ENCODE results near the gene ZC2HC1C.
A peak's percentile ranks its signal among the peaks of the same experiment; 100 is the strongest.

Gene ZC2HC1C

DNA sequence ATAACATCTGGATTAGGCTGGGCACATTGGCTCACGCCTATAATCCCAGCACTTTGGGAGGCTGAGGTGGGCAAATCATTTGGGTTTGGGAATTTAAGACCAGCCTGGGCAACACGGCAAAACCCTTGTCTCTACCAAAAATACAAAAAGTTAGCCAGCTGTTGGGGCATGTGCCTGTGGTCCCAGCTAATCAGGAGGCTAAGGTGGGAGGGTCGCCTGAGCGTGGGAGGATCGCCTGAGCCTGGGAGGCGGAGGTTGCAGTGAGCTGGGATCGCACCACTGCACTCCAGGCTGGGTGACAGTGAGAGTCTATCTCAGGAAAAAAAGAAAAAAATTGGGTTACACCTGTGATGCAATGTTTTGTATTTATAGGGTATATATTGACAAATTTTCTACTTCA, 52.1 kb downstream of the ZC2HC1C start:
- H3K4me3 ChIP-seq (ENCODE audit: insufficient read depth, low read length, poor library complexity, severe bottlenecking), result no peak overlapping the region
- H3K27me3 ChIP-seq (ENCODE audit: low read length), result no peaks in the 10 kb centered on the region
- H3K36me3 ChIP-seq (ENCODE audit: low read length), result peaks cover 17% of the 10 kb centered on the region; the same call in 1 of the 2 replicates
- H3F3A ChIP-seq (ENCODE audit: insufficient read depth), result peaks cover 8% of the 10 kb centered on the region
- no peaks in the 10 kb centered on the region for H3K9me3 ChIP-seq (ENCODE audit: insufficient read depth, low read length)
- H3K27ac ChIP-seq (ENCODE audit: low read depth, low read length), result no peak overlapping the region
- TF ChIP-seq EZH2phosphoT487 (conservative IDR thresholded peaks at IDR 0.05; ENCODE audit: low read length), result no peak
- H4K20me1 ChIP-seq (ENCODE audit: low read depth, low read length), result no peaks in the 10 kb centered on the region
- H2AFZ ChIP-seq (ENCODE audit: low read depth, low read length, severe bottlenecking), result no peak overlapping the region
- no peak overlapping the region for H3K4me2 ChIP-seq (ENCODE audit: low read depth, low read length, poor library complexity, severe bottlenecking)
- peaks cover 11% of the 10 kb centered on the region for H3K79me2 ChIP-seq (ENCODE audit: insufficient read depth, low read length)
- H3K9me2 ChIP-seq (replicated peaks; ENCODE audit: insufficient read depth, low read length), result no peaks in the 10 kb centered on the region
- no peak overlapping the region for H3K9ac ChIP-seq (ENCODE audit: low read length)

- no peak for TF ChIP-seq EZH2phosphoT487 (conservative IDR thresholded peaks at IDR 0.05; ENCODE audit: low read length)
- TF ChIP-seq, protein P1, sequence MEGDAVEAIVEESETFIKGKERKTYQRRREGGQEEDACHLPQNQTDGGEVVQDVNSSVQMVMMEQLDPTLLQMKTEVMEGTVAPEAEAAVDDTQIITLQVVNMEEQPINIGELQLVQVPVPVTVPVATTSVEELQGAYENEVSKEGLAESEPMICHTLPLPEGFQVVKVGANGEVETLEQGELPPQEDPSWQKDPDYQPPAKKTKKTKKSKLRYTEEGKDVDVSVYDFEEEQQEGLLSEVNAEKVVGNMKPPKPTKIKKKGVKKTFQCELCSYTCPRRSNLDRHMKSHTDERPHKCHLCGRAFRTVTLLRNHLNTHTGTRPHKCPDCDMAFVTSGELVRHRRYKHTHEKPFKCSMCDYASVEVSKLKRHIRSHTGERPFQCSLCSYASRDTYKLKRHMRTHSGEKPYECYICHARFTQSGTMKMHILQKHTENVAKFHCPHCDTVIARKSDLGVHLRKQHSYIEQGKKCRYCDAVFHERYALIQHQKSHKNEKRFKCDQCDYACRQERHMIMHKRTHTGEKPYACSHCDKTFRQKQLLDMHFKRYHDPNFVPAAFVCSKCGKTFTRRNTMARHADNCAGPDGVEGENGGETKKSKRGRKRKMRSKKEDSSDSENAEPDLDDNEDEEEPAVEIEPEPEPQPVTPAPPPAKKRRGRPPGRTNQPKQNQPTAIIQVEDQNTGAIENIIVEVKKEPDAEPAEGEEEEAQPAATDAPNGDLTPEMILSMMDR (IDR thresholded peaks at IDR 0.05; ENCODE audit: insufficient read depth, low read length, poor library complexity, severe bottlenecking), result no peak
- Histone ChIP-seq H3K4me3 (ENCODE audit: insufficient read depth, low read length, poor library complexity, severe bottlenecking) (no peak overlapping the region), H3K36me3 (ENCODE audit: low read length) (peaks cover 4% of the 10 kb centered on the region; the same call in 1 of the 2 replicates), H4K20me1 (ENCODE audit: low read depth, low read length) (no peaks in the 10 kb centered on the region), H3F3A (ENCODE audit: insufficient read depth) (peaks cover 8% of the 10 kb centered on the region), H3K4me2 (ENCODE audit: low read depth, low read length, poor library complexity, severe bottlenecking) (no peak overlapping the region), H3K27ac (ENCODE audit: low read depth, low read length) (no peak overlapping the region), H3K9me2 (replicated peaks; ENCODE audit: insufficient read depth, low read length) (no peaks in the 10 kb centered on the region), H3K9me3 (ENCODE audit: insufficient read depth, low read length) (no peaks in the 10 kb centered on the region), H3K27me3 (ENCODE audit: low read length) (no peaks in the 10 kb centered on the region), H2AFZ (ENCODE audit: low read depth, low read length, severe bottlenecking) (no peak overlapping the region), H3K9ac (ENCODE audit: low read length) (no peak overlapping the region), H3K79me2 (ENCODE audit: insufficient read depth, low read length) (peaks cover 25% of the 10 kb centered on the region)
Observed at GRCh38 chr14:75123991-75124390, 54.5 kb downstream of the ZC2HC1C start.

- H4K20me1 ChIP-seq (ENCODE audit: low read depth, low read length), result no peaks in the 10 kb centered on the region
- H3F3A ChIP-seq (ENCODE audit: insufficient read depth), result peaks cover 8% of the 10 kb centered on the region
- TF ChIP-seq, protein P1 (IDR thresholded peaks at IDR 0.05; ENCODE audit: insufficient read depth, low read length, poor library complexity, severe bottlenecking), result no peak
- TF ChIP-seq EZH2phosphoT487 (conservative IDR thresholded peaks at IDR 0.05; ENCODE audit: low read length), result no peak
- H3K27me3 ChIP-seq (ENCODE audit: low read length), result no peaks in the 10 kb centered on the region
- no peak overlapping the region for H3K27ac ChIP-seq (ENCODE audit: low read depth, low read length)
- peaks cover 25% of the 10 kb centered on the region for H3K79me2 ChIP-seq (ENCODE audit: insufficient read depth, low read length)
- H2AFZ ChIP-seq (ENCODE audit: low read depth, low read length, severe bottlenecking), result no peak overlapping the region
- peak overlapping the region; percentile 95 for H3K9ac ChIP-seq (ENCODE audit: low read length)
- no peaks in the 10 kb centered on the region for H3K36me3 ChIP-seq (ENCODE audit: low read length)
- no peaks in the 10 kb centered on the region for H3K9me3 ChIP-seq (ENCODE audit: insufficient read depth, low read length)
- peak overlapping the region; percentile 90 for H3K4me2 ChIP-seq (ENCODE audit: low read depth, low read length, poor library complexity, severe bottlenecking)
- no peaks in the 10 kb centered on the region for H3K9me2 ChIP-seq (replicated peaks; ENCODE audit: insufficient read depth, low read length)
- peak overlapping the region; percentile 92 for H3K4me3 ChIP-seq (ENCODE audit: insufficient read depth, low read length, poor library complexity, severe bottlenecking)
Observed at GRCh38 chr14:75125617-75126016, 56.2 kb downstream of the ZC2HC1C start.

DNA sequence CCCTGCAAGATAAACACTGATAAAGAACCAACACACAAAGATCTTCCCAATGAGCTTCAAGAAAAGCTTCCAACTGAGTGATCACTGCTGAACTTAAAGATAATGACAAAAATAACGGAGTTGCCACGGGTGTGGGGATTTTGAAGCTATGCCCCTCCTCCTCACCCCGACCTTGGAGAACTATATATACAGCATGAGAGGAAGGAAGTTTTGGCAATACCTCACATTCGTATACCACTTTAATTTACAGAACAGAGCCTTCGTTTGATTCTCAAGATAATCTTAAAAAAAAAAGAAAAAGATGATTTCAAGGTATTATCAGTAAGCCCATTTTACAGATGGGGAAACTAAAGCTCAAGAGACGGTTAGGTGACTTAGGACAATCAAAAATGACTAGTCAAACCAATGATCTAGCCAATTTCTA, 56.7 kb downstream of the ZC2HC1C start:
- H3F3A ChIP-seq (ENCODE audit: insufficient read depth), result peaks cover 8% of the 10 kb centered on the region
- H3K36me3 ChIP-seq (ENCODE audit: low read length), result no peaks in the 10 kb centered on the region
- H3K9me3 ChIP-seq (ENCODE audit: insufficient read depth, low read length), result no peaks in the 10 kb centered on the region
- H2AFZ ChIP-seq (ENCODE audit: low read depth, low read length, severe bottlenecking), result no peak overlapping the region
- peaks cover 25% of the 10 kb centered on the region for H3K79me2 ChIP-seq (ENCODE audit: insufficient read depth, low read length)
- TF ChIP-seq, protein P1 (IDR thresholded peaks at IDR 0.05; ENCODE audit: insufficient read depth, low read length, poor library complexity, severe bottlenecking), result no peak
- no peak for TF ChIP-seq EZH2phosphoT487 (conservative IDR thresholded peaks at IDR 0.05; ENCODE audit: low read length)
- no peaks in the 10 kb centered on the region for H3K9me2 ChIP-seq (replicated peaks; ENCODE audit: insufficient read depth, low read length)
- H3K4me3 ChIP-seq (ENCODE audit: insufficient read depth, low read length, poor library complexity, severe bottlenecking), result peak overlapping the region; percentile 92
- H3K27me3 ChIP-seq (ENCODE audit: low read length), result no peaks in the 10 kb centered on the region
- H3K4me2 ChIP-seq (ENCODE audit: low read depth, low read length, poor library complexity, severe bottlenecking), result peak overlapping the region; percentile 90
- H4K20me1 ChIP-seq (ENCODE audit: low read depth, low read length), result no peaks in the 10 kb centered on the region
- peak overlapping the region; percentile 95 for H3K9ac ChIP-seq (ENCODE audit: low read length)
- H3K27ac ChIP-seq (ENCODE audit: low read depth, low read length), result peak overlapping the region; percentile 66

Measured in SU-DHL-6 (cell line).